Fibroblast of mammary gland (primary cell): ENCODE results near the gene LSP1.

Experiments
- DNase-seq: peaks from one replicate; pipeline ENCODE4 v3.0.0-alpha.2; 2010; ENCODE audit warnings: low read depth
- H3K4me3 ChIP-seq: 2 replicates; pipeline ENCODE4 v1.5.1; 2011; ENCODE audit warnings: low read depth, mild to moderate bottlenecking, low read length, moderate library complexity; ENCODE audit not compliant: control insufficient read depth
- TF ChIP-seq, protein P1 (sequence below): conservative IDR thresholded peaks from 2 replicates; pipeline ENCODE4 v1.5.1; 2011; ENCODE audit warnings: low read depth, low read length, inconsistent platforms; ENCODE audit not compliant: control insufficient read depth, insufficient read depth

Gene LSP1

DNA sequence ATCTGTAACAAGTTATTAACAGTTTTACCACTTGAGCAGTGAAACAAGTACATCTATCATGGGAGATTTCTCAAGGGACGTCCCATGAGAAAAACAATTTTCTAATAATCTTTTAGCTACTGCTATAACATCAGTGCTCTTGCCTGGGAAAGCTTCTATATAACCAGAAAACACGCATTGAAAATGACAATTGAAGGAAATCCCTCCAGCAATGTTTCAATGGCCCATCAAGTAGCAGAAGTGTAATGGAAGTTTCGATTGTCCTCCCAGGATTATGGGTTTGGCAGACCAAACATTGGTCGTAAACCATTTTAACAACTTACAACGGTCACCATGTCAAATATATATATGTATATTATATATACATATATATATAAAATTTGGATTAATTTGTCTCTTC is 46.8 kb downstream of the LSP1 start:
- DNase-seq, result no peak
- H3K4me3 ChIP-seq, result no peak overlapping the region
- TF ChIP-seq, protein P1, sequence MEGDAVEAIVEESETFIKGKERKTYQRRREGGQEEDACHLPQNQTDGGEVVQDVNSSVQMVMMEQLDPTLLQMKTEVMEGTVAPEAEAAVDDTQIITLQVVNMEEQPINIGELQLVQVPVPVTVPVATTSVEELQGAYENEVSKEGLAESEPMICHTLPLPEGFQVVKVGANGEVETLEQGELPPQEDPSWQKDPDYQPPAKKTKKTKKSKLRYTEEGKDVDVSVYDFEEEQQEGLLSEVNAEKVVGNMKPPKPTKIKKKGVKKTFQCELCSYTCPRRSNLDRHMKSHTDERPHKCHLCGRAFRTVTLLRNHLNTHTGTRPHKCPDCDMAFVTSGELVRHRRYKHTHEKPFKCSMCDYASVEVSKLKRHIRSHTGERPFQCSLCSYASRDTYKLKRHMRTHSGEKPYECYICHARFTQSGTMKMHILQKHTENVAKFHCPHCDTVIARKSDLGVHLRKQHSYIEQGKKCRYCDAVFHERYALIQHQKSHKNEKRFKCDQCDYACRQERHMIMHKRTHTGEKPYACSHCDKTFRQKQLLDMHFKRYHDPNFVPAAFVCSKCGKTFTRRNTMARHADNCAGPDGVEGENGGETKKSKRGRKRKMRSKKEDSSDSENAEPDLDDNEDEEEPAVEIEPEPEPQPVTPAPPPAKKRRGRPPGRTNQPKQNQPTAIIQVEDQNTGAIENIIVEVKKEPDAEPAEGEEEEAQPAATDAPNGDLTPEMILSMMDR, result no peak

DNA sequence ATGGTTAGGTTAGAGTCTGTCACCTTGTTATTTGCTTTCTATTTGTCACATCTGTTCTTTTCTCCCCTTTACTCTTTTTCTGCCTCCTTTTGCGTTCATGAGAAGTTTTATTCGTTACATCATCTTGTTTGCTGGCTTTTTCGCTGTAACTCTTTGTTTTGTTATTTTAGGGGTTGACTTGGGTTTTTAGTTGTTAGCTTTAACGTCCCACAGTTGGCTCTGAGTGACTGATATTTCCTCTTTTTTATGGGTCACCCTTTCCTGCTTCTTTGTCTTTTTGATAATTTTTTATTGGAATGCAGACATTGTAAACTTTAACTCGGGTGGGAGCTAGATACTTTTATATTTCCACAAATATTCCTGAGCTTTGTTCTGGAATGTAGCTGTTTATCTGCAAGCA is 53.3 kb downstream of the LSP1 start:
- DNase-seq, result no peak
- TF ChIP-seq, protein P1, result no peak
- H3K4me3 ChIP-seq, result no peak overlapping the region

DNA sequence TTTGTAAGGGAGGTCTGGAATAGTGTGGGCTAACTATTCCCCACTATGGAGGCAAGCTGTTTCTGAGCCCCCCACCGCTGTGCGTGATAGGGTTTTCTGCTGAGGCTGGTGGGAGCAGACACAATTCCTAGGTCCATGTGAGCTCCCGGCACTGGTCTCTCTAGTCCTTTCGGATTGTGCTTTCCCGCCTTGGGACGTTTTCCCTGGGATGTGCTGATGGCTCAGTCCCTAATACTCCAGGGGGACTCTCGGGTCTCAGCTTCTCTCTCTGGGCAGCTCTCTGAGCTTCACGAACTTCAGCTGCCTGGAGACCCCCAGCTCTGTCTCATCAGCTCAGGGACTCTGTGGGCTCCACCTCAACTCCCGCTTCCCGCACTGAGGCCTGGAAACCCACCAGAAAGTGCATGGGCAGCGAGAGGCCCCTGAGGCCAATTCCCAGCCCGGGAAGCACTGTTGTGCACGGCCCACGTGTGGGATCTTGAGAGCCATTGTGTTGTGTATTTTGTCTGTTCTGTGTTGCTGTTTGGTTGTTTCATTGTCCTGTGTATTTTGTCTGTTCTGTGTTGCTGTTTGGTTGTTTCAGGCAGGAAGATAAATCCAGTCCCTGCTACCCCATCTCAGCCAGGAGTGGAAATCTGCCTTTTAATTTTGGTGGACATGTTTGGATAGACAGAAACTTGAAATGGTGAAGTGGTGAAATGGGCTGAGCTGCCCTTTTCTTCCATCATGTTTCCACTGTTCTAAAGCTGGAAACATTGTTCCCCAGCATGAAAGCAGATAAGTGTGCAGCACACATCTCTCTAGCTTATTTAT is 53.9 kb downstream of the LSP1 start:
- no peak overlapping the region for H3K4me3 ChIP-seq
- TF ChIP-seq, protein P1, result no peak
- DNase-seq, result no peak

DNA sequence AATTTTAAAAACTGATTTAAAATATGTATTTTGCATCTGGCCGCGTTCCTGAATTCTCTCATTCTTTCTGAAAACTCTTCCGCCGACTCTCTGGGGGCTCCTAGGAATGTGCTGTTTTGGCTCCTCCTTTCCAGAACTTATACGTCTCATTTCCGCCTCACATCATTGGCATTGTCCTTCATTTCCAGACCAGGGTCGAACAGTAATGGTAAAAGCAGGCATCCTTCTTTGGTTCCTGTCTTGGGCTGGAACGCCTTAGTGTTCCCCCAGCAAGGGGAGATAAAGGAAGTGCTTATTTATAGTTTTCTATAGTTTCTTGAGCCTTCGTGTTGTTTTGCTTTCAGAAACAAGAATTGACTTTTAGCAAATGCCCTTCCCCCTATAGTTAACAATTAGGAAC is 55.7 kb downstream of the LSP1 start:
- no peak for DNase-seq
- TF ChIP-seq, protein P1, result no peak
- H3K4me3 ChIP-seq, result no peak overlapping the region

DNA sequence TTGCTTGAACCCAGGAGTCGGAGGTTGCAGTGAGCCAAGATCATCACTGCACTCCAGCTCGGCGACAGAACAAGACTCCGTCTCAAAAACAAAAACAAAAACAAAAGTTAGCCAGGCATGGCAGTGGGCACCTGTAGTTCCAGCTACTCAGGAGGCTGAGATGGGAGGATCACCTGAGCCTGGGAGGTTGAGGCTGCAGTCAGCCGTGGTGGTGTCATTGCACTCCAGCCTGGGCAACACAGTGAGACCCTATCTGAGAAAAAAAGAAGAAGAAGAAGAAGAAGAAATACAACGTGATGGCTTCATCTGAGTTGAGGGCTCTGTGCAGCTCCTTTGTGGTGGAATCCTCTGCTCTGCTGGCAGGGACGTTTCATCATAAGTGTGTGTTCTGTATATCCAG is 56.6 kb downstream of the LSP1 start:
- no peak overlapping the region for H3K4me3 ChIP-seq
- no peak for DNase-seq
- TF ChIP-seq, protein P1, result no peak

DNA sequence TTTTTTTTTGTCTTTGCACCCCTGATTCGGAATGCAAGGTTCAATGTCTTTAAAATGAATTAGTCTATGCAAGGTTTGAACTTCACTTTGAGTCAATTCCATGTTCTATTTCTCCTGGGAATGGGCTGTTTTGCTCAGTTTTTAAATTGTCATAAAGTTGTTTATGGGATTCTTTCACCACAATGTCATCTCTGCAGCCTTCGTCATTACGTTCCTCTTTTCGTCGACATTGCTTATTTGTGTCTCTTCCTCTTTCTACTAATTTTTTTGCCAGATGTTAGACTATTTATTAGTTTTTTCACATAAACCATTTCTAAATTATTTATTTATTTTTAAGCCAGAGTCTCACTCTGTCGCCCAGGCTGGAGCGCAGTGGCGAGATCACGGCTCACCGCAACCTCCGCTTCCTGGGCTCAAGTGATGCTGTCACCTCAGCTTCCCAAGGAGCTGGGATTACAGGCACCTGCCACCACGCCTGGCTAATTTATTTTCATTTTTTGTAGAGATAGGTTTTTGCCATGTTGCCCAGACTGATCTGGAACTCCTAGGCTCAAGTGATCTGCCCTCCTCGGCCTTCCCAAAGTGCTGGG is 59.5 kb downstream of the LSP1 start:
- TF ChIP-seq, protein P1, result no peak
- no peak overlapping the region for H3K4me3 ChIP-seq
- DNase-seq, result no peak
